Articular chondrocyte of knee joint (primary cell): ENCODE data around the gene HMGXB4. TPM values are rescaled to one million over a fixed set of nuclear protein-coding genes. Genes with fewer than 3 reads are reported as not detected.
A peak's percentile ranks its signal among the peaks of the same experiment; 100 is the strongest.

Source experiments
- small RNA-seq: library from RNA; depleted of rRNA; stranded (forward); fragments of <200 nt; gene quantifications from one replicate; pipeline ENCODE3, GENCODE V24; 2012
- total RNA-seq: library from RNA; depleted of rRNA; stranded (reverse); fragments of >200 nt; gene quantifications from 2 replicates; pipeline ENCODE4 v1.2.3, GENCODE V29; 2012

The HMGXB4 gene, protein sequence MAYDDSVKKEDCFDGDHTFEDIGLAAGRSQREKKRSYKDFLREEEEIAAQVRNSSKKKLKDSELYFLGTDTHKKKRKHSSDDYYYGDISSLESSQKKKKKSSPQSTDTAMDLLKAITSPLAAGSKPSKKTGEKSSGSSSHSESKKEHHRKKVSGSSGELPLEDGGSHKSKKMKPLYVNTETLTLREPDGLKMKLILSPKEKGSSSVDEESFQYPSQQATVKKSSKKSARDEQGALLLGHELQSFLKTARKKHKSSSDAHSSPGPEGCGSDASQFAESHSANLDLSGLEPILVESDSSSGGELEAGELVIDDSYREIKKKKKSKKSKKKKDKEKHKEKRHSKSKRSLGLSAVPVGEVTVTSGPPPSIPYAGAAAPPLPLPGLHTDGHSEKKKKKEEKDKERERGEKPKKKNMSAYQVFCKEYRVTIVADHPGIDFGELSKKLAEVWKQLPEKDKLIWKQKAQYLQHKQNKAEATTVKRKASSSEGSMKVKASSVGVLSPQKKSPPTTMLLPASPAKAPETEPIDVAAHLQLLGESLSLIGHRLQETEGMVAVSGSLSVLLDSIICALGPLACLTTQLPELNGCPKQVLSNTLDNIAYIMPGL
- total RNA-seq, result 25.7 and 28.9 TPM in 2 replicates

DNA sequence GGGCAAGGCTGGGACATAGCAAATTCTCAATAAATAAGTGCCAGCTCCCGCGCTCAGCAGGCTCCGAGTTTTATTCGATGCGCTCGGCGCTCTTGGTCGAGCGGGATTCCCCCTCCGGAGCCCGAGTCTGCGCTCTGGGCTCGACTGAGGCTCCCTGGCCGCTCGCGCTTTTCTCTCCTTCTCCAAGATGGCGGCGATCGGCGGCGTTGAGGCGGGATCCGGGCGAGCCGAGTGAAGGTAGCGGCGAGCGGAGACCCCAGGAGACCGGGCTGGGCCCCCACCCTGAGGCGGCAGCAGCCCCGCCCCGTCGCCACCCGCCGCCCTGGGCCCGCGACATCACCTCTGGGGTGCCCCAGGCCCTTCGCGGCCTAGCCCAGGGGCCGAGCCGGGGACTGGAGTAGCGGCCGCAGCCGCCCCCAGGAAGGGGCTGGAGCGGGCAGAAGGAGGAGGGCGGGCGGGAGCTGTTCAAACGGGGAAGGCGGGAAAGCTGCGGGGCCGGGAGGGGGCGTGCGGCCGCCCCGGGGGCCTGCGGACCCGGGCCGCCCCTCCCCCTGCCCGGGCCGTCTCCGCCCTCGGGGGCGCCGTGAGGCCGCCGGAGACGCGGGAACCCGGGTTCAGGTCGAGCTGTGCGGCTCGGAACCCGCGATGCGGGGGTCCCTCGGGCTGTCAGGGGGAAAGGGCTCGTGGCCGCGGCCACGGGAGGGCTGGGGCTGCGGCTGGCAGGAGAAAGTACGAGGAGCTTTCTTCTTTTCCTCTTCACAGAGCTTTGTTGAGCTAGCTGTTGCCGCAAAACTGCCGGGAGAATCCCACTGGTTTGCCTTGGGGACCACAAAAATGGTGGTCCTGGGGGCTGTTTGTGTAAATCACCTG lies at the start of gene HMGXB4:
Gene HMGXB4 (plus strand): TSS at position 173 of the 870 bp plus-strand sequence. CDS start 4,898 bp downstream, outside the sequence.

DNA sequence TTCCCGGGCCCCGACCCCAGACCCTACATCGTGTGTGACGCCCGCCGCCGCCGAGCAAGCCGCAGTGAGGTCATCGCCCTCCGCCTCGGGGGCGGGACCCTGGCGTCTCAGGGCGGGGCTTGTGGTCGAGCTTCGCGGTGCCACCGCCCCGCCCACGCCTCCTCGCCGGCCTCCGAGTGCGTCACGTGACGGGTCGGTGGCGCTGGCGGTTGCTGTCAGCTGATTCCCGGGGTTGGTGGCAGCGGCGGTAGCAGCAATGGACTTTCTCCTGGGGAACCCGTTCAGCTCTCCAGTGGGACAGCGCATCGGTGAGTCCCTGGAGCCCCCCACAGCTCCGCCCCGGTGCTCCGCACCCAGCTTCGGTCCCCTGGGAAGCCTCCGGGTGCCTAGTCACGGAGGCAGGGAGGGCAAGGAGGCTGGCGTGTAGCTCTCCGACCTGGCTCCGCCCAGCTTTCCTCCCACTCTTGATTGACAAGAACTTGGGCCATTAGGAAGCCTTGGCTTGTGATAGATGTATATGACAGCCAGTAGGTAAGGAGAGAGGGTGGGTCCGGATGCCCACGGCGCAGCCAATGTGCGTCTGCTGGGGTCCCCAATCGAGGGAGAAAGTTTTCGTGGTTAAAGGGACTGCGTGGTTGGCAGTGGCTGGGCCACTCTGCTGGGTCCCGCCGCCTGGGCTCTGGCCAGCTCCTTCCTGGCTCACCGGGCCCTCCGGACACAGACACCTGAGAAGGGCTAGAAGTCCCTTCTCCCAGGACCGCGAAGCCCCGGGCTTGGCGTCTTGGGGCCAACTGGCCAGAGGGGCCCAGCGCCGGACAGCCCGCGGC lies 42.6 kb downstream of the HMGXB4 start, which contains the start of gene TOM1:
Gene TOM1 (plus strand): TSS at position 222 of the 827 bp plus-strand sequence. CDS start 35 bp downstream, at position 257.

Small RNA genes within 50 kb of the gene (small RNA-seq; reads per million reads assigned to genes)
- 12.0 reads per million, percentile 94 among the genes with 10 or more reads in this experiment for gene MIR3909
- not detected for gene MIR6069
- gene RNU7-167P, result not detected

Other genes starting within 250 kb of the HMGXB4 start
- not detected in 2 replicates for gene ISX, start 191.3 kb upstream of the HMGXB4 start, total RNA-seq
- 91.8 and 94.0 TPM in 2 replicates for gene TOM1, start 42.4 kb downstream of the HMGXB4 start, total RNA-seq
- 604 and 907 TPM in 2 replicates for gene HMOX1, start 123.6 kb downstream of the HMGXB4 start, total RNA-seq
- gene MCM5, start 142.6 kb downstream of the HMGXB4 start, total RNA-seq, result 15.4 and 17.8 TPM in 2 replicates